Activated naive CD8-positive, alpha-beta T cell treated with anti-CD3 and anti-CD28 coated beads, Interleukin-2, amount 10 ng/mL, durations not matched to agents 7 days and 5 days (primary cell): Measurements from ENCODE around the gene KAZN. TPM values are rescaled to one million over a fixed set of nuclear protein-coding genes. Genes with fewer than 3 reads are reported as not detected.

Experiments
- ATAC-seq: fragments of 150-1000 bp; cut with Tn5 transposase; one replicate; pipeline ENCODE4 v1.10.0; 2021; ENCODE audit warnings: low read depth, moderate library complexity
- POLR2A ChIA-PET: fragments of 350-600 bp; sonication (Branson Sonifier 250); formaldehyde crosslinking; loops from one replicate; lab custom pipeline; 2021; ENCODE audit warnings: antibody characterized with exemption; lab: Charles Lee
- DNase-seq: peaks from one replicate; pipeline ENCODE4 v3.0.0; 2021
- H3K27ac Mint-ChIP-seq: one replicate; pipeline ENCODE4 v1.8.0; 2022; ENCODE audit warnings: mild to moderate bottlenecking, mixed read lengths
- H3K27me3 Mint-ChIP-seq: one replicate; pipeline ENCODE4 v1.8.0; 2022; ENCODE audit warnings: mild to moderate bottlenecking, moderate library complexity, mixed read lengths
- H3K36me3 Mint-ChIP-seq: one replicate; pipeline ENCODE4 v1.8.0; 2021; ENCODE audit warnings: mild to moderate bottlenecking, mixed read lengths
- H3K4me1 Mint-ChIP-seq: one replicate; pipeline ENCODE4 v1.8.0; 2021; ENCODE audit warnings: mixed read lengths
- H3K4me3 Mint-ChIP-seq: one replicate; pipeline ENCODE4 v1.8.0; 2022; ENCODE audit warnings: mild to moderate bottlenecking, moderate library complexity, mixed read lengths
- H3K9me3 Mint-ChIP-seq: one replicate; pipeline ENCODE4 v1.8.0; 2021; ENCODE audit warnings: mixed read lengths
- total RNA-seq, 2 experiments: library from RNA; stranded (reverse); gene quantifications; one replicate each; pipeline ENCODE4 v1.2.3, GENCODE V29; 2021

KAZN gene
- total RNA-seq, 2 experiments from 2014 or later: 0.91 to 1.4 TPM

DNA sequence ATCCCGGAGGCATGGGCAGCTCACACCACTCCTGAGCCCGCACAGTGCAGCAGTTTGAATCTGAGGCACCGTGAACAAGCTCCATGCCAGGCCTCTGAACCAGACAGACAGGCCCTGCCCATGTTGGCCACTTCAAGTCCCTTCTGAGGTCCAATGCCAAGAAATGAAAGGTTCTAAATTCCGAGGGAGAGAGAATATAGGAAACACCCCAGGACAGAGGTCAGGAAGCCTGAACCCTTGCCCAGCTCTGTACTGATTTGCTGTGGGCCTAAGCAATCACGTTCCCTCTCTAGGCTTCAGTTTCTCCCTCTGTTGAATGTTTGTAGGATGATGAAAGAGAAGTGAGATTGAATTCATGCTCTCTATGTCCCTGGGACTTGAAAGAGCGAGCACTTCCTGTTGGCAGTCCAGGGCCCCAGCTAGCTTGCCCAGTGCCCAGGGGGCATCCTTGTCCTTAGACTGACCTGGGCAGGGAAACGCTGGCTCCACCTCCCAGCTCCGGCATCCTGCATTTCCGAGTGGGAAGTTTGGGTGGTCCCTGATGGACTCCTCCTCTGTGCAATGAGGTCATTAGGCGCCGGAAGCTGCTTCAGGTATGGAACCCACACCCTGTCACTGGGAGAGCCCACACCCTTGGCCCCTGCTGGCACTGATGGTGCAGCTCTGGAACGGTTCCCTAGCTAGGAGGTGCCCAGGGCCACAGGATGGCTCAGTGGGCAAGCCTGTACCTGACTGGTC lies 312.7 kb downstream of the KAZN start:
- POLR2A ChIA-PET: no interaction called here
- no peaks in the 10 kb centered on the region for H3K9me3 Mint-ChIP-seq

GRCh38 chr1:14912839-14913481 lies 314.5 kb downstream of the KAZN start:
- Mint-ChIP-seq H3K9me3 (no peaks in the 10 kb centered on the region), H3K36me3 (no peaks in the 10 kb centered on the region), H3K4me3 (no peak overlapping the region), H3K27ac (no peak overlapping the region), H3K4me1 (no peaks in the 10 kb centered on the region), H3K27me3 (no peaks in the 10 kb centered on the region)
- ATAC-seq: no peak
- DNase-seq: no peak
- POLR2A ChIA-PET: no interaction called here

More for the DNA sequence above, 312.7 kb downstream of the KAZN start:
- Mint-ChIP-seq H3K36me3 (no peaks in the 10 kb centered on the region), H3K27ac (no peak overlapping the region), H3K4me1 (no peaks in the 10 kb centered on the region), H3K4me3 (no peak overlapping the region), H3K27me3 (no peaks in the 10 kb centered on the region)
- ATAC-seq: no peak
- DNase-seq: no peak

DNA sequence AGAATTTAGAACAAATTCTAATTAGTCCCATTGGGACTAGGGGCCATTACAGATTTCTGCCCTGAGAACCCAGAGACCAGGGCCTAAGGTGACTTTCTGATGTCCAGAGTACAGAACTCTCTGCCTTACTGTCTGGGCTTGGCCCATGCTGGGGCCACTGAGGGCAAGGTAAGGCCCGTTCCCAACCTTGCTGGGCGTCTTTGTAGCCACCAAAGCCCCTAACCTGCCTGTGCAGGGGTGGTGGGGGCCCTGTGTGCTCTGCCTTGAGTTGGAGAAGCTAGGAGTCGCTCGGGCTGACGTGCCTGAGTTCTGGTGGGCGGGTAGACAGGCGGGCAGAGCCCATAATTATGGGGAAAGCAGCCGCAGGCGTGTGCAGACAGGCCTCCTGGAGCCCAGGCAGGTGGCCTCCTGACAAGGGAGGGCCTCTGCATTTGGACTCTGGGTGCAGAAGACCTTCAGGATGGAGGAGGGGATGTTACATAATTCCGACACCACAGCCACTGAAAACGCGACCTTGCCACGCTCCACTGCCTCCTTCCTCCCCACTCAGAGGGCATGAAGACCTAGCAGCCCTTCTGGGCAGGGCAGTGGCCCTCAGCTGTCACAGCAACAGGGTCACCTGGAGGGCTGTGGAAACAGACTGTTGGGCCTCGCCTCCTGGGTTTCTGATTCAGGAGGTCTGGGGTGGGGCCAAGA lies 315.1 kb downstream of the KAZN start:
- POLR2A ChIA-PET: no interaction called here
- no peak for ATAC-seq
- no peaks in the 10 kb centered on the region for H3K9me3 Mint-ChIP-seq
- H3K36me3 Mint-ChIP-seq: no peaks in the 10 kb centered on the region
- H3K4me1 Mint-ChIP-seq: no peaks in the 10 kb centered on the region
- DNase-seq: no peak
- H3K4me3 Mint-ChIP-seq: no peak overlapping the region
- H3K27me3 Mint-ChIP-seq: peaks cover under 1% of the 10 kb centered on the region
- no peak overlapping the region for H3K27ac Mint-ChIP-seq

DNA sequence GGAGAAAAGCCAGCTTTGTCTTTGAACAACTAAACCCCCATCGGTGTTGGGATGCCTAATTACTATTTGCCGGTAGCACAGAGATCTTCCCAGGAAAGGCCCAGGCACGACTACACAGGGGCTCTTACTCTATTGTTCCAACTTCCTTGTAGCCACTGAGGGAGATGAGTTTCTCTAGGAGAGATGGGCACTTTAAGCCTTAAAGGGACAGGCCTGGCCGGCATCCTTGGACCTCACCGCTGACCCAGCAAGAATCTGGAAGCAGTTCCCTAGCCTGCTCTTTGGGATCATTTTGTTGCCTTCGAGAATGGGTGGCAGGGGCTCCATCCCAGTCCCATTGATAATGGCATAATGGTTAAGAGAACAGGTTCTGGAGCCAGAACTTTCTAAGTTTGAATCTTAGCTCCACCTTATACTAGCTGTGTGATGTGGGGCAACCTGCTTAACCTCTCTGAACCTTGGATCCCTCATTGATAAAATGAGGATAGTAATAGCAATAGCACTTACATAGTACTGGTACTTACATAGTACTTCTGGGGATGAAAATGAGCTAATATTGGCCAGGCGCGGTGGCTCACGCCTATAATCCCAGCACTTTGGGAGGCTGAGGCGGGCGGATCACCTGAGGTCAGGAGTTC lies 316.0 kb downstream of the KAZN start:
- POLR2A ChIA-PET: no interaction called here
- Mint-ChIP-seq H3K4me1 (no peaks in the 10 kb centered on the region), H3K27me3 (peaks cover 4% of the 10 kb centered on the region), H3K36me3 (no peaks in the 10 kb centered on the region), H3K4me3 (no peak overlapping the region), H3K27ac (no peak overlapping the region), H3K9me3 (no peaks in the 10 kb centered on the region)
- DNase-seq: no peak
- no peak for ATAC-seq

DNA sequence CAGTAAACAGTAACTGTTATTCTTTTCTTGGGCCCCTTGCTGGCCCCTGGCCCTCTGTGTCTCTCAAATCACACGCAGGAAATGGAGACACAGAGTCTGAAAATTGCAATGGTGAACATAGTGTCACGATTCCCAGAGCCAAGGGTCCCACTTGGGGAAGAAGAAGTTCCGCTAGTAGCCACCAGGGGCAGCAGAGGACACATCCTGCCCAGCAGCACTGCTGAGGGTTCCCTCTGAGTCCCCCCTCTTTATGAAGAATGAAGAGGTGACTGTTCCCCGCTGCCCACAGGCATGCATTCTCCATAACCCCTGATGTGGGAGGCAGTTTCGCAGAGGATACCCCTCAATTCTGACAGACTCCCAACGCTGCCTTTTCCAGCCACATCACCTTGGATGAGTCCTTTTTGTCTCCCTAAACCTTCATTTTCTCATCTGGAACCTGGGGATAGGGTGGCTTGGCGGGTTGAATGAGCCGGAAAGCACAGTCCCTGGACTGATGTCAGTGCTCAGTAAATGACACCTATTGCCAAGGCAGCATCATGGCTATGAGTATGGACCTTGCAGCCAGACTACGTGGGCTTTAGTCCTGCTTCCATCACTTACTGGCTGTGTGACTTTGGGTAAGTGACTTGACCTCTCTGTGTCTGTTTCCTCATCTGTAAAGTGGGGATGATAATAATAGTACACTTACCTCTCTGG lies 317.0 kb downstream of the KAZN start:
- Mint-ChIP-seq H3K27me3 (peaks cover 7% of the 10 kb centered on the region), H3K4me3 (no peak overlapping the region), H3K4me1 (no peaks in the 10 kb centered on the region), H3K27ac (no peak overlapping the region), H3K36me3 (no peaks in the 10 kb centered on the region), H3K9me3 (no peaks in the 10 kb centered on the region)
- ATAC-seq (no peak), DNase-seq (peak; percentile 60)
- POLR2A ChIA-PET: no interaction called here

GRCh38 chr1:14919289-14919688 lies 320.8 kb downstream of the KAZN start:
- H3K4me1 Mint-ChIP-seq: no peaks in the 10 kb centered on the region
- no peak for ATAC-seq
- H3K27me3 Mint-ChIP-seq: peaks cover 26% of the 10 kb centered on the region
- H3K27ac Mint-ChIP-seq: no peak overlapping the region
- H3K9me3 Mint-ChIP-seq: no peaks in the 10 kb centered on the region
- POLR2A ChIA-PET: no interaction called here
- no peaks in the 10 kb centered on the region for H3K36me3 Mint-ChIP-seq
- H3K4me3 Mint-ChIP-seq: no peak overlapping the region
- DNase-seq: no peak

DNA sequence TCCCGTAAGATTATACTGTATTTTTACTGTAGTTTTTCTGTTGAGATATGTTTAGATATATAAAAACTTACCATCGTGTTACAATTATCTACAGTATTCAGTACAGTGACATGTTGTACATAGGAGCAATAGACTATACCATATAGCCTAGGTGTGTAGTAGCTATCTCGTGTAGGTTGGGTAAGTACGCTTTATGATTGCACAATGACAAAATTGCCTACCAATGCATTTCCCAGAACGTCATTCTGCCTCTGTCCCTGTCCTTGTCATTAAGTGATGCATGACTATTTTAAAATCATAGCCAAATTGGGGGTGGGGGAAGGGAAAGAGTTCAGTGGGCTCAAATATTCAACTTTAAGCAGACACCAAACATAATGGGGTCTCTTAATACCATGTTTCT lies 321.3 kb downstream of the KAZN start:
- Mint-ChIP-seq H3K9me3 (no peaks in the 10 kb centered on the region), H3K27me3 (peaks cover 26% of the 10 kb centered on the region), H3K36me3 (no peaks in the 10 kb centered on the region), H3K4me1 (no peaks in the 10 kb centered on the region), H3K4me3 (no peak overlapping the region), H3K27ac (no peak overlapping the region)
- ATAC-seq (no peak), DNase-seq (no peak)
- POLR2A ChIA-PET: no interaction called here

DNA sequence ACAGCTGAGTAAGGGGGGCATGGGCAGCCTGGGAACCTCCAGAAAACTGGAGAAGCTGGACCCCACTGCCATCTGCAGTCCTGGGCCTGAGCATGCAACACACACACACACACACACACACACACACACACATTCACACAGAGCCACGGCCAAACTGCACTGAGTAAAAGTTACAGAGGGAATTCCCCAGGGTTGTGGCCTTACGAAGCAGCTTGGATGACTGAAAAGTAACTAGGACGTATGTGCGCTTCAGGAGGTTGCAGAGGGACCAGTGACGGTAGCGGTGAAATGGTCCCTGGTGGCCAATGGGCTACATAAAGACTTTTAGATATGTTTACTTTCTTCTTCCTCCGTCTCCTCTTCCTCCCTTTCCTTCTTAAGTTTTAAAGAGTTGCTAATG lies 322.6 kb downstream of the KAZN start:
- ATAC-seq (no peak), DNase-seq (no peak)
- POLR2A ChIA-PET: no interaction called here
- Mint-ChIP-seq H3K36me3 (no peaks in the 10 kb centered on the region), H3K9me3 (no peaks in the 10 kb centered on the region), H3K4me1 (peaks cover 4% of the 10 kb centered on the region), H3K4me3 (no peak overlapping the region), H3K27ac (no peak overlapping the region), H3K27me3 (peaks cover 38% of the 10 kb centered on the region)

GRCh38 chr1:14922942-14923726 lies 324.6 kb downstream of the KAZN start:
- H3K36me3 Mint-ChIP-seq: no peaks in the 10 kb centered on the region
- POLR2A ChIA-PET: no interaction called here
- ATAC-seq (no peak), DNase-seq (no peak)
- no peak overlapping the region for H3K27ac Mint-ChIP-seq
- peak overlapping the region; percentile 33 for H3K4me3 Mint-ChIP-seq
- peaks cover 4% of the 10 kb centered on the region for H3K4me1 Mint-ChIP-seq
- peaks cover 46% of the 10 kb centered on the region for H3K27me3 Mint-ChIP-seq
- no peaks in the 10 kb centered on the region for H3K9me3 Mint-ChIP-seq

GRCh38 chr1:14923727-14924452 lies 325.4 kb downstream of the KAZN start:
- Mint-ChIP-seq H3K36me3 (no peaks in the 10 kb centered on the region), H3K9me3 (no peaks in the 10 kb centered on the region), H3K4me3 (peak overlapping the region; percentile 33), H3K4me1 (peaks cover 4% of the 10 kb centered on the region), H3K27me3 (peaks cover 43% of the 10 kb centered on the region), H3K27ac (no peak overlapping the region)
- ATAC-seq: peak; percentile 70
- peak; percentile 63 for DNase-seq
- POLR2A ChIA-PET: no interaction called here

DNA sequence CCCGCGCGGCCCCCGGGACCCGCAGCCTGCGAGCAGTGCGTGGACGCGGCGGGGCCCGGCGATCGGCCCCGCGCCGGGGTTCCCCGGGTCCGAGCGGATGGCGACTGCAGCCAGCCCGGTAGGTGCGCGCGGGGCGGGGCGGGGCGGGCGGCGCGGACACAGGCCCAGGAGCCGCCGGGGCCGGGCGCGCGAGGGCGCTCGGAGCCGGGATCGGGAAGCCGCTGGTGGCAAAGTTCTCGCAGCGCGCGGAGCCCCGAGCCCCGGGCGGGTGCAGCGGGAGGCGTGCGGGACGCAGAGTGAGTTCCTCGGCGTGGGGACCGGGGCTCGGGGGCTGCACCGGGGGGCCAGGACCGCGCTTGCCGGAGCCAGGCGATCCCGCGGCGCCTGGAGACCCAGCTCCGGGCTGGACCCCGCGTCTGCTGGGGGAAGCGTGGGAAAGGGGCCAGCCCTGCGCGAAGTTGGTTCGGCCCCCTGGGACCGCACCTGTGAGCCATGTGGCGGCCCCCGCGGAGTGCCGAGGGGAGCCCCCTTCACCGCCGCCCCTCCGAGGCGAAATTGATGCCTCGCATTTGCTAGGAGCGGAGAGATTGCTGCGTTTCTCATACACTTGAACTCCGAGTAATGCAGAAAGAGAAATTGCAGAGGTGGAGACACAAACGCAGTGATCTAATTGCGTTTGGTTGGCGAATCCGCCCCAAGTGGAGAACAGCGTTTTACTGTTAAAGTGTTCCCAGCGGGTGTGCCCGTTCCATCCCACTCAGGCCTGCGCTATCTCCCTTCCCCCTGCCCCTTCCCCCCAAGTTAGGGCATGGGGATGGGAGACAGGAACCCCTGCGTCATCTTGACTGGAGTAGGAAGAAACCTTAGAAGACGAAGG lies 326.2 kb downstream of the KAZN start:
- H3K4me1 Mint-ChIP-seq: peaks cover 4% of the 10 kb centered on the region
- H3K27ac Mint-ChIP-seq: no peak overlapping the region
- H3K4me3 Mint-ChIP-seq: peak overlapping the region; percentile 51
- no peaks in the 10 kb centered on the region for H3K36me3 Mint-ChIP-seq
- H3K27me3 Mint-ChIP-seq: peaks cover 42% of the 10 kb centered on the region
- H3K9me3 Mint-ChIP-seq: no peaks in the 10 kb centered on the region
- peak; percentile 57 for ATAC-seq
- POLR2A ChIA-PET: no interaction called here
- DNase-seq: peak; percentile 62
